ENCODE data around the gene PARL. TPM values are rescaled to one million over a fixed set of nuclear protein-coding genes. Genes with fewer than 3 reads are reported as not detected.

Gene PARL
- total and polyA plus RNA-seq, 10 of the 15 experiments (the other 5 are each of a cell fraction or from before 2014, with no cell fraction given) = 49.7 to 113 (median 77.2) TPM

- Histone ChIP-seq H3K79me2 (ENCODE audit: control insufficient read depth, insufficient read depth, low read length) (no peaks in the 10 kb centered on the region), H4K20me1 (ENCODE audit: control insufficient read depth, insufficient read depth) (no peaks in the 10 kb centered on the region), H3K4me2 (ENCODE audit: control insufficient read depth, insufficient read depth) (no peak overlapping the region), H3K4me3 (no peak overlapping the region), H3K27me3 (replicated peaks in 1 of 2; ENCODE audit: control insufficient read depth in 2 of 2, insufficient read depth in 2 of 2, low read length in 1 of 2) (no peaks in the 10 kb centered on the region), H3K36me3 (ENCODE audit: control insufficient read depth in 2 of 2, insufficient read depth in 2 of 2, low read length in 1 of 2) (peaks cover 6 to 22% of the 10 kb centered on the region in 2 experiments), H3K9me3 (replicated peaks; ENCODE audit: control insufficient read depth, insufficient read depth, low read length) (no peaks in the 10 kb centered on the region), H3K9ac (ENCODE audit: control insufficient read depth, insufficient read depth, low read length) (no peak overlapping the region), H3K27ac (ENCODE audit: control insufficient read depth, insufficient read depth) (no peak overlapping the region), H2AFZ (ENCODE audit: control insufficient read depth, low read depth, low read length) (no peak overlapping the region), H3K4me1 (ENCODE audit: control insufficient read depth, insufficient read depth, low read length) (no peaks in the 10 kb centered on the region)
- ChIA-PET RAD21 (ENCODE audit: unreplicated experiment) (no interaction called here), SMC1A (ENCODE audit: uncharacterized antibody, unreplicated experiment) (interaction anchor here (1.4 kb wide), 2 partner anchors 12 to 39 kb away, joined by 3 to 5 read pairs; partner anchors contain the start of gene PARL), CTCF (interaction anchor here (1.3 kb wide), 1 partner anchor 15 kb away, joined by 3 read pairs; no protein-coding TSS in a partner anchor), POLR2A (no interaction called here)
- ATAC-seq (no peak), DNase-seq (ENCODE audit: low read depth, low spot score) (no peak), FAIRE-seq (no peak)
- in situ Hi-C loops (cut with MboI) (no loop called here), intact Hi-C loops (cut with micrococcal nuclease; ENCODE audit: unreplicated experiment) (no loop called here)
- 100% methylated on average over 4 of the region's 4 CpGs for WGBS (ENCODE audit: insufficient coverage, insufficient replicate concordance, low lambda C conversion rate, missing lambda C conversion rate)
- no TSS peak for BruUV-seq (replicated peaks)
- no peak for TF ChIP-seq SIX5 (IDR thresholded peaks at IDR 0.05; ENCODE audit: low read depth, low read length, severe bottlenecking)
- no peak for TF ChIP-seq POLR2AphosphoS2 (IDR thresholded peaks at IDR 0.05; ENCODE audit: low read depth, low read length)
- no peak for TF ChIP-seq ZNF207 (IDR thresholded peaks at IDR 0.05; ENCODE audit: borderline replicate concordance)
- no peak for TF ChIP-seq CBX5 (IDR thresholded peaks at IDR 0.05; ENCODE audit: low read depth)
- TF ChIP-seq PAX8 (IDR thresholded peaks at IDR 0.05) = no peak
- no peak for TF ChIP-seq TAF1 (IDR thresholded peaks at IDR 0.05; ENCODE audit: borderline replicate concordance, low read depth, low read length)
These were observed 39.6 kb downstream of the PARL start for GRCh38 chr3:183845090-183845489.

- Histone ChIP-seq H3K4me1 (ENCODE audit: control insufficient read depth, insufficient read depth, low read length) (no peaks in the 10 kb centered on the region), H3K36me3 (ENCODE audit: control insufficient read depth in 2 of 2, insufficient read depth in 2 of 2, low read length in 1 of 2) (peaks cover 6 to 27% of the 10 kb centered on the region in 2 experiments), H2AFZ (ENCODE audit: control insufficient read depth, low read depth, low read length) (no peak overlapping the region), H3K27me3 (replicated peaks in 1 of 2; ENCODE audit: control insufficient read depth in 2 of 2, insufficient read depth in 2 of 2, low read length in 1 of 2) (no peaks in the 10 kb centered on the region), H3K79me2 (ENCODE audit: control insufficient read depth, insufficient read depth, low read length) (no peaks in the 10 kb centered on the region), H3K4me3 (no peak overlapping the region), H3K27ac (ENCODE audit: control insufficient read depth, insufficient read depth) (no peak overlapping the region), H4K20me1 (ENCODE audit: control insufficient read depth, insufficient read depth) (no peaks in the 10 kb centered on the region), H3K4me2 (ENCODE audit: control insufficient read depth, insufficient read depth) (no peak overlapping the region), H3K9me3 (replicated peaks; ENCODE audit: control insufficient read depth, insufficient read depth, low read length) (no peaks in the 10 kb centered on the region), H3K9ac (ENCODE audit: control insufficient read depth, insufficient read depth, low read length) (no peak overlapping the region)
- in situ Hi-C loops (cut with MboI) = no loop called here
- ChIA-PET CTCF (interaction anchor here (0.5 to 1.3 kb wide), 2 partner anchors 15 to 428 kb away, joined by 3 read pairs; no protein-coding TSS in a partner anchor), POLR2A (no interaction called here), RAD21 (ENCODE audit: unreplicated experiment) (no interaction called here), SMC1A (ENCODE audit: uncharacterized antibody, unreplicated experiment) (interaction anchor here (1.4 kb wide), 2 partner anchors 12 to 40 kb away, joined by 3 to 5 read pairs; partner anchors contain the start of gene PARL)
- no peak for FAIRE-seq
- no peak for DNase-seq (ENCODE audit: low read depth, low spot score)
- ATAC-seq = no peak
- intact Hi-C loops (cut with micrococcal nuclease; ENCODE audit: unreplicated experiment) = no loop called here
- 94% methylated on average over 2 of the region's 2 CpGs for WGBS (ENCODE audit: insufficient coverage, insufficient replicate concordance, low lambda C conversion rate, missing lambda C conversion rate)
- no TSS peak for BruUV-seq (replicated peaks)
- no peak for TF ChIP-seq SUZ12 (IDR thresholded peaks at IDR 0.05; ENCODE audit: unreplicated experiment)
- TF ChIP-seq CBX3 (IDR thresholded peaks at IDR 0.05; ENCODE audit: borderline replicate concordance, low read depth) = no peak
- TF ChIP-seq MTA3 (IDR thresholded peaks at IDR 0.05; ENCODE audit: borderline replicate concordance, low read length) = no peak
- no peak for TF ChIP-seq CBX5 (IDR thresholded peaks at IDR 0.05; ENCODE audit: low read depth)
- TF ChIP-seq MYB (IDR thresholded peaks at IDR 0.05; ENCODE audit: borderline replicate concordance, low read depth, low read length) = no peak
- TF ChIP-seq ZNF687 (IDR thresholded peaks at IDR 0.05) = no peak
- no peak for TF ChIP-seq POLR2AphosphoS2 (IDR thresholded peaks at IDR 0.05; ENCODE audit: low read depth, low read length)
- no peak for TF ChIP-seq CBFB (IDR thresholded peaks at IDR 0.05; ENCODE audit: low read depth)
- TF ChIP-seq KAT2A (conservative IDR thresholded peaks at IDR 0.05; ENCODE audit: control insufficient read depth, low read depth, low read length) = no peak
- TF ChIP-seq MTA2 (IDR thresholded peaks at IDR 0.05; ENCODE audit: low read depth) = no peak
- TF ChIP-seq NFYA (IDR thresholded peaks at IDR 0.05; ENCODE audit: borderline replicate concordance, low read depth, low read length) = no peak
- no peak for TF ChIP-seq HCFC1 (IDR thresholded peaks at IDR 0.05; ENCODE audit: low read length)
These were observed 40.1 kb downstream of the PARL start for GRCh38 chr3:183844606-183845005.
